ENCODE measurements around the gene ABCC10. TPM values are rescaled to one million over a fixed set of nuclear protein-coding genes. Genes with fewer than 3 reads are reported as not detected.

ABCC10 gene
- polyA plus RNA-seq, 3 donors, result 7.6 to 32.8 (median 10.2) TPM

DNA sequence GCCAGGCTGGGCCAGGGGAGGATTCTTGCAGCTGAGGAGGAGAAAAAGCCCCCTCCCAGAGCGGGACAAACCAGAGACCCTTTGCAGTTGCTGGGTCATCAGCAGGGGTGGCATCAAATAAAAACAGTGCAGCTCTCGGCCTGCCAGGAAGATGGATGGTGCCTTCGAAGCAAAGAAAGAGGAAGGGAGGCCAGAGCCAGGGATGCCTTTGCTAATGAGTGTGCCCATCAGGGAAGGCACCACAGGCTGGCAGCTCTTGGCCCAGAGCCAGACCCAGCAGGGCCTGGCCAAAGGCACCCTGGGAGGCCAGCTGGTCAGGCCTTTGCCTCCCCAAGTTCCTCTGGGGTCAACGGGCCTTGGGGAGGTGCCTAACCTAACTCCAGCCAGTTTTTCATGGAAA, 31.6 kb upstream of the ABCC10 start:
- Histone ChIP-seq H3K36me3 (replicated peaks in 1 of 2; ENCODE audit: control insufficient read depth in 1 of 2, insufficient read depth in 2 of 2, low read length in 2 of 2) (no peaks in the 10 kb centered on the region), H3K4me2 (replicated peaks; ENCODE audit: extremely low read depth, low read length, poor library complexity, severe bottlenecking) (no peak overlapping the region), H3K9me3 (replicated peaks in 1 of 2; ENCODE audit: control insufficient read depth in 1 of 2, insufficient read depth in 1 of 2, low read length in 2 of 2) (no peaks in the 10 kb centered on the region), H3K9ac (ENCODE audit: insufficient read depth, low read length, poor library complexity, severe bottlenecking) (no peak overlapping the region), H3K27ac (ENCODE audit: low read depth in 1 of 2, low read length in 2 of 2) (no peak overlapping the region), H3K4me3 (replicated peaks in 1 of 3; ENCODE audit: low read depth in 2 of 3, low read length in 3 of 3) (no peak overlapping the region), H2AFZ (ENCODE audit: insufficient read depth, low read depth, low read length, poor library complexity, severe bottlenecking) (no peak overlapping the region), H3K27me3 (ENCODE audit: control insufficient read depth in 2 of 2, insufficient read depth in 2 of 2, low read length in 2 of 2) (peaks cover 9 to 23% of the 10 kb centered on the region in 2 donors), H3K4me1 (ENCODE audit: control insufficient read depth in 1 of 2, insufficient read depth in 2 of 2, low read length in 2 of 2) (peaks cover 9 to 24% of the 10 kb centered on the region in 2 donors), H4K20me1 (ENCODE audit: insufficient read depth, low read length) (no peaks in the 10 kb centered on the region), H3K79me2 (ENCODE audit: insufficient read depth, low read length) (no peaks in the 10 kb centered on the region)
- peaks cover 0 to 3% of the 10 kb centered on the region in 2 donors for H3K36me3 Mint-ChIP-seq
- peaks cover 29 to 49% (median 44%) of the 10 kb centered on the region in 3 donors for H3K27me3 Mint-ChIP-seq (ENCODE audit: low read depth in 3 of 3)
- peak in 1 of 3 donors; percentile 29 for DNase-seq
- TF ChIP-seq CTCF (IDR thresholded peaks at IDR 0.05), result no peak
- no peak overlapping the region for H3K4me3 Mint-ChIP-seq
- peak overlapping the region in 4 of 7 donors; percentile 14 to 73 (median 58) for H3K27ac Mint-ChIP-seq
- 45% methylated on average over 3 of the region's 4 CpGs for whole genome bisulfite sequencing (ENCODE audit: insufficient coverage)
- no peaks in the 10 kb centered on the region for H3K9me3 Mint-ChIP-seq
- intact Hi-C loops (cut with micrococcal nuclease), result loop anchor here (5.0 to 10.0 kb wide), 3 partner anchors 33 to 133 kb away; no protein-coding TSS in a partner anchor
- H3K4me1 Mint-ChIP-seq, result peaks cover 34% of the 10 kb centered on the region

DNA sequence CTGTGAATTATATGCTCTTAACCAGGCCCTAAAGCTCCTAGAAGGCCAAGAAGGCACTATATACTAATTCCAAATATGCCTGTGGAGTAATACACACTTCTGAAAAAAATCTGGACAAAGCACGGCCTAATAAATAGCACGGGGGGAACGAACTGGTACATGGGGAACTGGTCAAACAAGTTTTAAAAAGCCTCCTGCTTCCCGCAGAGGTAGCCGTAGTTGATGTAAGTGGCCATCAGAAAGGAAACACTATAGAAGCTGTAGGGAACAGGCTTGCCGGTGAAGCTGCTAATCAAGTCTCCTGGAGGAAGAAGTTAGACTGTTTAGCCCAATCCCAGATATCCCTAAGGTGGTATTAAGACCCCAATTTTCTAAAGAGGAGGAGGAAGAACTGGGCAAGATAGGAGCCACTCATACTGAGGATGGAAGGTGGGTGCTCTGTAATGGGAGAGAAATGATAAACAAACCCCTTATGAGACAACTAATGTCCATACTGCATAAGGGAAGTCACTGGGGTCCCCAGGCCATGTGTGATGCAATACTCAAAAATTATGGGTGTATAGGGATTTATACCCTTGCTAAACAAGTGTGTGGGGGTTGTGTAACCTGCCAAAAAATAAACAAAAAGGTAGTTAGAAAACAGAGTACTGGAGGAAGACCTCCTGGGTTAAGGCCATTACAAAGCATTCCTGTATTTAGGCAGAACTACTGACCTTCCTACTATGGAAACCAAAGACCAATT, 30.8 kb upstream of the ABCC10 start:
- Mint-ChIP-seq H3K9me3 (no peaks in the 10 kb centered on the region), H3K4me1 (peaks cover 26% of the 10 kb centered on the region), H3K36me3 (no peaks in the 10 kb centered on the region), H3K27ac (peak overlapping the region in 3 of 7 donors; percentile 5 to 19 (median 7)), H3K27me3 (ENCODE audit: low read depth in 3 of 3) (peaks cover 21 to 43% (median 37%) of the 10 kb centered on the region in 3 donors), H3K4me3 (no peak overlapping the region)
- TF ChIP-seq CTCF (IDR thresholded peaks at IDR 0.05), result no peak
- intact Hi-C loops (cut with micrococcal nuclease), result loop anchor here (5.0 to 10.0 kb wide), 3 partner anchors 34 to 134 kb away; no protein-coding TSS in a partner anchor
- no peak overlapping the region for H3K4me3 ChIP-seq (replicated peaks in 1 of 3; ENCODE audit: low read depth in 2 of 3, low read length in 3 of 3)
- H3K4me1 ChIP-seq (ENCODE audit: control insufficient read depth in 1 of 2, insufficient read depth in 2 of 2, low read length in 2 of 2), result peaks cover 6 to 17% of the 10 kb centered on the region in 2 donors
- DNase-seq, result no peak
- H4K20me1 ChIP-seq (ENCODE audit: insufficient read depth, low read length), result no peaks in the 10 kb centered on the region
- H3K9ac ChIP-seq (ENCODE audit: insufficient read depth, low read length, poor library complexity, severe bottlenecking), result no peak overlapping the region
- H3K36me3 ChIP-seq (replicated peaks in 1 of 2; ENCODE audit: control insufficient read depth in 1 of 2, insufficient read depth in 2 of 2, low read length in 2 of 2), result no peaks in the 10 kb centered on the region
- no CpG with 5 or more reads among the region's 6 CpGs for WGBS (ENCODE audit: insufficient coverage)
- H2AFZ ChIP-seq (ENCODE audit: insufficient read depth, low read depth, low read length, poor library complexity, severe bottlenecking), result no peak overlapping the region
- H3K9me3 ChIP-seq (replicated peaks in 1 of 2; ENCODE audit: control insufficient read depth in 1 of 2, insufficient read depth in 1 of 2, low read length in 2 of 2), result no peaks in the 10 kb centered on the region
- H3K79me2 ChIP-seq (ENCODE audit: insufficient read depth, low read length), result no peaks in the 10 kb centered on the region
- no peak overlapping the region for H3K4me2 ChIP-seq (replicated peaks; ENCODE audit: extremely low read depth, low read length, poor library complexity, severe bottlenecking)
- H3K27ac ChIP-seq (ENCODE audit: low read depth in 1 of 2, low read length in 2 of 2), result no peak overlapping the region
- H3K27me3 ChIP-seq (ENCODE audit: control insufficient read depth in 2 of 2, insufficient read depth in 2 of 2, low read length in 2 of 2), result peaks cover 9 to 15% of the 10 kb centered on the region in 2 donors
